ENCODE data around the gene USP54.

DNA sequence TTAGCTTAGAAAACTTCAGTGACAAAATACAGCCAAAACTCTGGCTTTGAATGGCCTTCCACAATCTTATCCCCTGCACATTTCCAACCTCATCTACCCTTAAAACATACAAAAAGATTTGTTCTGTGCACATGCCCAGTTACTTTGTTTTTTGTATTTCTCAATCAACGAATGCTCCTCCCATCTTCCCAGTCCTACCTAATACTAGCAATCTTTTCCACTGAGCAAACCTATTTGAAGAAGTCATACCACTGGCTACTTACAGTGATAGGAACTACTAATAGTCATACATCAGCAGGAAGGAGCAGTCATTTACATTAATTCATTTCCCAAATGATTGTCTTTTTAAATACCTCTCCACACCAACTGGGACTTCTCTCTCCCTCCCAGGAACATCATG, 2.5 kb downstream of the USP54 start:
- TF ChIP-seq, protein P1, sequence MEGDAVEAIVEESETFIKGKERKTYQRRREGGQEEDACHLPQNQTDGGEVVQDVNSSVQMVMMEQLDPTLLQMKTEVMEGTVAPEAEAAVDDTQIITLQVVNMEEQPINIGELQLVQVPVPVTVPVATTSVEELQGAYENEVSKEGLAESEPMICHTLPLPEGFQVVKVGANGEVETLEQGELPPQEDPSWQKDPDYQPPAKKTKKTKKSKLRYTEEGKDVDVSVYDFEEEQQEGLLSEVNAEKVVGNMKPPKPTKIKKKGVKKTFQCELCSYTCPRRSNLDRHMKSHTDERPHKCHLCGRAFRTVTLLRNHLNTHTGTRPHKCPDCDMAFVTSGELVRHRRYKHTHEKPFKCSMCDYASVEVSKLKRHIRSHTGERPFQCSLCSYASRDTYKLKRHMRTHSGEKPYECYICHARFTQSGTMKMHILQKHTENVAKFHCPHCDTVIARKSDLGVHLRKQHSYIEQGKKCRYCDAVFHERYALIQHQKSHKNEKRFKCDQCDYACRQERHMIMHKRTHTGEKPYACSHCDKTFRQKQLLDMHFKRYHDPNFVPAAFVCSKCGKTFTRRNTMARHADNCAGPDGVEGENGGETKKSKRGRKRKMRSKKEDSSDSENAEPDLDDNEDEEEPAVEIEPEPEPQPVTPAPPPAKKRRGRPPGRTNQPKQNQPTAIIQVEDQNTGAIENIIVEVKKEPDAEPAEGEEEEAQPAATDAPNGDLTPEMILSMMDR (conservative IDR thresholded peaks at IDR 0.05; ENCODE audit: low read depth in 2 of 2), result no peak
- TF ChIP-seq, protein P2, sequence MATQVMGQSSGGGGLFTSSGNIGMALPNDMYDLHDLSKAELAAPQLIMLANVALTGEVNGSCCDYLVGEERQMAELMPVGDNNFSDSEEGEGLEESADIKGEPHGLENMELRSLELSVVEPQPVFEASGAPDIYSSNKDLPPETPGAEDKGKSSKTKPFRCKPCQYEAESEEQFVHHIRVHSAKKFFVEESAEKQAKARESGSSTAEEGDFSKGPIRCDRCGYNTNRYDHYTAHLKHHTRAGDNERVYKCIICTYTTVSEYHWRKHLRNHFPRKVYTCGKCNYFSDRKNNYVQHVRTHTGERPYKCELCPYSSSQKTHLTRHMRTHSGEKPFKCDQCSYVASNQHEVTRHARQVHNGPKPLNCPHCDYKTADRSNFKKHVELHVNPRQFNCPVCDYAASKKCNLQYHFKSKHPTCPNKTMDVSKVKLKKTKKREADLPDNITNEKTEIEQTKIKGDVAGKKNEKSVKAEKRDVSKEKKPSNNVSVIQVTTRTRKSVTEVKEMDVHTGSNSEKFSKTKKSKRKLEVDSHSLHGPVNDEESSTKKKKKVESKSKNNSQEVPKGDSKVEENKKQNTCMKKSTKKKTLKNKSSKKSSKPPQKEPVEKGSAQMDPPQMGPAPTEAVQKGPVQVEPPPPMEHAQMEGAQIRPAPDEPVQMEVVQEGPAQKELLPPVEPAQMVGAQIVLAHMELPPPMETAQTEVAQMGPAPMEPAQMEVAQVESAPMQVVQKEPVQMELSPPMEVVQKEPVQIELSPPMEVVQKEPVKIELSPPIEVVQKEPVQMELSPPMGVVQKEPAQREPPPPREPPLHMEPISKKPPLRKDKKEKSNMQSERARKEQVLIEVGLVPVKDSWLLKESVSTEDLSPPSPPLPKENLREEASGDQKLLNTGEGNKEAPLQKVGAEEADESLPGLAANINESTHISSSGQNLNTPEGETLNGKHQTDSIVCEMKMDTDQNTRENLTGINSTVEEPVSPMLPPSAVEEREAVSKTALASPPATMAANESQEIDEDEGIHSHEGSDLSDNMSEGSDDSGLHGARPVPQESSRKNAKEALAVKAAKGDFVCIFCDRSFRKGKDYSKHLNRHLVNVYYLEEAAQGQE (IDR thresholded peaks at IDR 0.05; ENCODE audit: unreplicated experiment), result no peak
- TF ChIP-seq POLR2AphosphoS5 (IDR thresholded peaks at IDR 0.05; ENCODE audit: low read depth) (no peak), ZNF114 (CRISPR knock-in tag; IDR thresholded peaks at IDR 0.05) (no peak), STAT1 (IDR thresholded peaks at IDR 0.05; ENCODE audit: unreplicated experiment) (no peak), EZH2 (IDR thresholded peaks at IDR 0.05; ENCODE audit: low read depth, unreplicated experiment) (no peak), EZH2phosphoT487 (IDR thresholded peaks at IDR 0.05; ENCODE audit: unreplicated experiment) (no peak), JUNB (IDR thresholded peaks at IDR 0.05; ENCODE audit: unreplicated experiment) (no peak), CREB1 (CRISPR knock-in tag; IDR thresholded peaks at IDR 0.05; ENCODE audit: low read depth) (no peak), NANOG (IDR thresholded peaks at IDR 0.05; ENCODE audit: borderline replicate concordance) (no peak), ZNF331 (CRISPR knock-in tag; IDR thresholded peaks at IDR 0.05; ENCODE audit: low read depth) (no peak)
- TF ChIP-seq, protein P3, sequence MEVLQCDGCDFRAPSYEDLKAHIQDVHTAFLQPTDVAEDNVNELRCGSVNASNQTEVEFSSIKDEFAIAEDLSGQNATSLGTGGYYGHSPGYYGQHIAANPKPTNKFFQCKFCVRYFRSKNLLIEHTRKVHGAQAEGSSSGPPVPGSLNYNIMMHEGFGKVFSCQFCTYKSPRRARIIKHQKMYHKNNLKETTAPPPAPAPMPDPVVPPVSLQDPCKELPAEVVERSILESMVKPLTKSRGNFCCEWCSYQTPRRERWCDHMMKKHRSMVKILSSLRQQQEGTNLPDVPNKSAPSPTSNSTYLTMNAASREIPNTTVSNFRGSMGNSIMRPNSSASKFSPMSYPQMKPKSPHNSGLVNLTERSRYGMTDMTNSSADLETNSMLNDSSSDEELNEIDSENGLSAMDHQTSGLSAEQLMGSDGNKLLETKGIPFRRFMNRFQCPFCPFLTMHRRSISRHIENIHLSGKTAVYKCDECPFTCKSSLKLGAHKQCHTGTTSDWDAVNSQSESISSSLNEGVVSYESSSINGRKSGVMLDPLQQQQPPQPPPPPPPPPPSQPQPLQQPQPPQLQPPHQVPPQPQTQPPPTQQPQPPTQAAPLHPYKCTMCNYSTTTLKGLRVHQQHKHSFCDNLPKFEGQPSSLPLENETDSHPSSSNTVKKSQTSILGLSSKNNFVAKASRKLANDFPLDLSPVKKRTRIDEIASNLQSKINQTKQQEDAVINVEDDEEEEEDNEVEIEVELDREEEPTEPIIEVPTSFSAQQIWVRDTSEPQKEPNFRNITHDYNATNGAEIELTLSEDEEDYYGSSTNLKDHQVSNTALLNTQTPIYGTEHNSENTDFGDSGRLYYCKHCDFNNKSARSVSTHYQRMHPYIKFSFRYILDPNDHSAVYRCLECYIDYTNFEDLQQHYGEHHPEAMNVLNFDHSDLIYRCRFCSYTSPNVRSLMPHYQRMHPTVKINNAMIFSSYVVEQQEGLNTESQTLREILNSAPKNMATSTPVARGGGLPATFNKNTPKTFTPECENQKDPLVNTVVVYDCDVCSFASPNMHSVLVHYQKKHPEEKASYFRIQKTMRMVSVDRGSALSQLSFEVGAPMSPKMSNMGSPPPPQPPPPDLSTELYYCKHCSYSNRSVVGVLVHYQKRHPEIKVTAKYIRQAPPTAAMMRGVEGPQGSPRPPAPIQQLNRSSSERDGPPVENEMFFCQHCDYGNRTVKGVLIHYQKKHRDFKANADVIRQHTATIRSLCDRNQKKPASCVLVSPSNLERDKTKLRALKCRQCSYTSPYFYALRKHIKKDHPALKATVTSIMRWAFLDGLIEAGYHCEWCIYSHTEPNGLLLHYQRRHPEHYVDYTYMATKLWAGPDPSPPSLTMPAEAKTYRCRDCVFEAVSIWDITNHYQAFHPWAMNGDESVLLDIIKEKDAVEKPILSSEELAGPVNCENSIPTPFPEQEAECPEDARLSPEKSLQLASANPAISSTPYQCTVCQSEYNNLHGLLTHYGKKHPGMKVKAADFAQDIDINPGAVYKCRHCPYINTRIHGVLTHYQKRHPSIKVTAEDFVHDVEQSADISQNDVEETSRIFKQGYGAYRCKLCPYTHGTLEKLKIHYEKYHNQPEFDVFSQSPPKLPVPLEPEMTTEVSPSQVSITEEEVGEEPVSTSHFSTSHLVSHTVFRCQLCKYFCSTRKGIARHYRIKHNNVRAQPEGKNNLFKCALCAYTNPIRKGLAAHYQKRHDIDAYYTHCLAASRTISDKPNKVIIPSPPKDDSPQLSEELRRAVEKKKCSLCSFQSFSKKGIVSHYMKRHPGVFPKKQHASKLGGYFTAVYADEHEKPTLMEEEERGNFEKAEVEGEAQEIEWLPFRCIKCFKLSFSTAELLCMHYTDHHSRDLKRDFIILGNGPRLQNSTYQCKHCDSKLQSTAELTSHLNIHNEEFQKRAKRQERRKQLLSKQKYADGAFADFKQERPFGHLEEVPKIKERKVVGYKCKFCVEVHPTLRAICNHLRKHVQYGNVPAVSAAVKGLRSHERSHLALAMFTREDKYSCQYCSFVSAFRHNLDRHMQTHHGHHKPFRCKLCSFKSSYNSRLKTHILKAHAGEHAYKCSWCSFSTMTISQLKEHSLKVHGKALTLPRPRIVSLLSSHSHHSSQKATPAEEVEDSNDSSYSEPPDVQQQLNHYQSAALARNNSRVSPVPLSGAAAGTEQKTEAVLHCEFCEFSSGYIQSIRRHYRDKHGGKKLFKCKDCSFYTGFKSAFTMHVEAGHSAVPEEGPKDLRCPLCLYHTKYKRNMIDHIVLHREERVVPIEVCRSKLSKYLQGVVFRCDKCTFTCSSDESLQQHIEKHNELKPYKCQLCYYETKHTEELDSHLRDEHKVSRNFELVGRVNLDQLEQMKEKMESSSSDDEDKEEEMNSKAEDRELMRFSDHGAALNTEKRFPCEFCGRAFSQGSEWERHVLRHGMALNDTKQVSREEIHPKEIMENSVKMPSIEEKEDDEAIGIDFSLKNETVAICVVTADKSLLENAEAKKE (CRISPR knock-in tag; IDR thresholded peaks at IDR 0.05), result no peak
- TF ChIP-seq, protein P4, sequence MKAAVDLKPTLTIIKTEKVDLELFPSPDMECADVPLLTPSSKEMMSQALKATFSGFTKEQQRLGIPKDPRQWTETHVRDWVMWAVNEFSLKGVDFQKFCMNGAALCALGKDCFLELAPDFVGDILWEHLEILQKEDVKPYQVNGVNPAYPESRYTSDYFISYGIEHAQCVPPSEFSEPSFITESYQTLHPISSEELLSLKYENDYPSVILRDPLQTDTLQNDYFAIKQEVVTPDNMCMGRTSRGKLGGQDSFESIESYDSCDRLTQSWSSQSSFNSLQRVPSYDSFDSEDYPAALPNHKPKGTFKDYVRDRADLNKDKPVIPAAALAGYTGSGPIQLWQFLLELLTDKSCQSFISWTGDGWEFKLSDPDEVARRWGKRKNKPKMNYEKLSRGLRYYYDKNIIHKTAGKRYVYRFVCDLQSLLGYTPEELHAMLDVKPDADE (IDR thresholded peaks at IDR 0.05), result no peak

All from GM23338 (cell line).